Erythroblast (primary cell): ENCODE results near the gene PNPLA1.

ENCODE experiments used
- DNase-seq, 2 experiments: peaks; one replicate each; lab custom pipeline; 2025; lab: John Stamatoyannopoulos, UW
- GATA1 ChIP-seq: IDR thresholded peaks from 2 replicates; pipeline ENCODE4 v1.6.1; 2011; ENCODE audit warnings: low read depth, mild to moderate bottlenecking, control low read depth, low read length, moderate library complexity
- POLR2A ChIP-seq: IDR thresholded peaks from 2 replicates; pipeline ENCODE4 v1.6.1; 2011; ENCODE audit warnings: mild to moderate bottlenecking, low read length

PNPLA1 gene

DNA sequence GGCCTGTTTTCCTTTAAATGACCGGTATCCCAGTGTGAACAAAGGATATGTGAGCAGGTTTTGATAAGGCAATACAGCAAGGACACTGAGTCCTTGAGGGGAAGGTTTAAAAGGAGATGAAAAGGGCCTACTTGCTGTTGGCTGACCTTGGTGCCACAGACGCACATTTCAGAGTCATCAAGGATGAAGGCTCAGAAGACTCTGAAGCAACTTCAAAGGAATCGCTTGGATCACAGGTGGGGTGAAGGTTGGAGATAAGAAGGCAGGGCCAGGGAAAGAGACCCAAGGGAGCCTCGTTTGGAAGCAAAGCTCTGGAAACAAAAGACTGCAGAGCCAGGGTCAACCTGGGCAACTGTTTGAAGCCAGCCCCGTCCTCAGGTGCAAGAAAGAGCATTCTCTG is 30.1 kb upstream of the PNPLA1 start:
- TF ChIP-seq GATA1 (no peak), POLR2A (no peak)
- no peak for DNase-seq

DNA sequence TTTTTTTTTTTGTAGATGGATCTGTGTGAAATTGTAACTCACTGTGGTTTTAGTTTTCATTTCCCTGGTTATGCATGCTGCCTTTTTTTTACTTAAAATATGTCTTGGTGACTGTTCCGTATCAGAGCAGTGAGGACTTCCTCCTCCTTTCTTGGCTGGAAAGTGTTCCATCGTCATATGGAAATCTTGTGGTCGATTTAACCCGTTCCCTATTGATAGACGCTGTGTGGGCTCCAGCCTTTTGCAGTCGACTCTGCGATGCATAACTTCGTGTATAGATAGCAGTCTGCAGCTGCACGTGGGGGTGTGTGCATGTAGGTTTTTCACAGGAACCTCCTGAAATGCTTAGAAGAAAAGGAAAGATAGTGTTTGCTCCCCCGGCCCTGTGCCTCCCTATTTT is 28.1 kb upstream of the PNPLA1 start:
- peak in 1 of 2 experiments; percentile 24 for DNase-seq
- no peak for TF ChIP-seq GATA1
- TF ChIP-seq POLR2A = no peak

DNA sequence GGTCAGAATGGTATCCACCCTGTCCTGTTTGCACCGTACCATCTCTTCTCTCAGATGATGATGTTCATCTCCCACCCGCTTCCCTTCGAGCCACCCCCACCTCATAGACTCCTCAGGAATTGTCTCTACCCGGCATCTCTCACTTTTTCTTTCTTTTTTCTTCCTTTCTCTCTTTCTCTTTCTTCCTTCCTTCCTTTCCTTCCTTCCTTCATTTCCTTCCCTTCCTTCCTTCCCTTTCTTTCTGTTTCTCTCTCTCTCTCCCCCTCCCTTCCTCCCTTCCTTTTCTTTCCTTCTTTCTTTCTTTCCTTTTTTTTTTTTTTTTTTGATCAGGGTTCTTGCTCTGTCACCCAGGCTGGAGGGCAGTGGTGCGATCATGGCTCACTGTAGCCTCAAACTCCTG is 27.7 kb upstream of the PNPLA1 start:
- TF ChIP-seq POLR2A (no peak), GATA1 (no peak)
- no peak for DNase-seq

DNA sequence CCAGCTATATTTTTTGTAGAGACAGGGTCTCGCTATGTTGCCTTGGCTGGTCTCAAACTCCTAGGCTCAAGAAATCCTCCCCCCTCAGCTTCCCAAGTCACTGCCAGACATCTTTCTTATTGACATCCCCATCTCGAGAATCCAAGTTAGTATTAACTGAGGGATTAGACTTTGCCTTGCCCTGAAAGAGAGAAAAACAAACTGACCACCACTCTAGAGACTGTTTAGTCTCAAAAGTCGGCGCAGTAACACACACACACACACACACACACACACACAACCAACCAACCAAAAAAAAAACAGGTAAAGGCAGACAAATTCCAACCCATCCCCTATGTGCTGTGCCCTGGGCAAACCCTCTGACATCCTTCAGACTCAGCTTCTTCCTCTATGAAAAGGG is 27.2 kb upstream of the PNPLA1 start:
- TF ChIP-seq GATA1 (no peak), POLR2A (no peak)
- DNase-seq = no peak

DNA sequence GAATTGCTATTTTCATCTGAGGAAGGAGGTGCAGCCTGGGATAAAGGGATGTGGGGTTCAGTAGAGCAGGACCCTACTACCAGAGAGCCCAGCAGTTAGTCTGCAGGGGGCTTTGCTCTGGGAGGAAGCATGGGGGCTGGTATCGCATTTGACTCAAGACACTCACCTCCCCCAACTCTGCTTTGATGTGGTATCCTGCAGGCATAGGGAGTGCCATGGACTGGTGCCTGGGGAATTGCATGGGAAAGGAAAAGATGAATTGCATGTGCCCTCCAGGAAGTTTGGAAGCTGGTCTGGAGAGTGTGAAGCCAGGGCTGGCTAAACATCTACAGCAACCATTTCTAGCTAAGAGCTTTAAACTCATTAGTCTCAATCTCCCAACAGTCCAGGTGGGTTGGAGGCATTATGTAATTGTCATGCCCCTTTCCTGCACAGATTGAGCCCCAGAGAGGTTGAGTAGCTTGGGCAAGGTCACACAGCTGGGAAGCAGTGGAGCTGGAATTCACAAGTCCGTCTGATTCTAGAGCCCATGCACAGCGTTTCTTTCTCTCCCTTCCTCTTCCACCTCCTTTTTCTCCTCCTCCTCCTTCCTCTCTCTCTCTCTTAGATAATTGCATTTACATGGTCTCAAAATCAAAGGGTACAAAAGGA is 26.2 kb upstream of the PNPLA1 start:
- TF ChIP-seq POLR2A (no peak), GATA1 (no peak)
- DNase-seq = no peak

DNA sequence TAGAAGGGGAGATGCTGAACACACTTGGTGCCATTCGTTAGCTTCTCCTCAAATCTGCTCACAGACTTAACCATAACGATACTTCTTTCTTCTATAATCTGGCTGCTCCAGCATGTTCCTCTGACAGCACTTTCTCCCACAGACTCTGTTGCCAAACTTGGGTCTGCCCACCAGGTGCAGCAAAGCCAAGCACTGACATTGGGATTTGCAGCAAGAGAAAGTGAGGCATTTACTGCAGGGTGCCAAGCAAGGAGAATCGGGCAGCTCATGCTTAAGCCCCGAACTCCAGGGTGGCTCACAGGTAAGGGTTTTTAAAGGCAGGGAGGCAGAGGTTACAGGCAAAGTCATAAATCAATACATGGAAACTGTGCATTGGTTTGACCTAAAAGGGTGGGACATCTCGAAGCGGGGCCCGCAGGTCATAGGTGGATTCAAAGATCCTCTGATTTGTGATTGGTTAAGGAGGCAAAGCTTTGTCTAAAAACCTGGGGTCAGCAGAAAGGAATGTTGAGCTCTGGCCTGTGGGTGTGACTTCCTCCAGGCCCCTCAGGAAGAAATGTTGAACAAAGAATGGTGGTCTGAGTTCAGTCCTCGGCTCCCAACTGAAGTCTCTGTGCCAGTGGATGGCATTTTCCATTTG is 25.1 kb upstream of the PNPLA1 start:
- TF ChIP-seq GATA1 (no peak), POLR2A (no peak)
- no peak for DNase-seq

DNA sequence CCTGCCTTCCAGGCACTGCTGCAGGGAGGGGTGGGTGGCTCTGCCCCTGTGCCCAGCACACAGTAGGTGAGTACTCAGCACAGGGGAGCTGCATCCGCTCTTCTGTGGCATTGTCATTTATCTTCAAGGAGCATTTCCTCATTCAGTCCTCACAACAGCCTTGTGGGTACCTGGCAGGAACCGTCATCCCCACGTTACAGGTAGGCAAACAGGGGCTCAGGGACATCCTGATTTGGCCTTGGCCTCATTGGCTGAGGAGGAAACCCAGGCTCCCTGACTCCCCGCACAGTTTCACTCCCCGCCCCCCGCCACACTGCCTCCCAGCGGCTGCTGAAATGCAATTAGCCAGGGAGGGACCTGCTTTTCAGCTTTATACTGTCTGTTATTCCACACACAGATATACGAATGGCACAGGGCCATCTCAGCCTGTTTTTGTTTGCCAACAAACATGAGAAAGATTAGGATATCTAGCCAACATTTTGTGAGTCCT is 24.2 kb upstream of the PNPLA1 start:
- TF ChIP-seq POLR2A (no peak), GATA1 (no peak)
- DNase-seq = peak; percentile 25 to 28

DNA sequence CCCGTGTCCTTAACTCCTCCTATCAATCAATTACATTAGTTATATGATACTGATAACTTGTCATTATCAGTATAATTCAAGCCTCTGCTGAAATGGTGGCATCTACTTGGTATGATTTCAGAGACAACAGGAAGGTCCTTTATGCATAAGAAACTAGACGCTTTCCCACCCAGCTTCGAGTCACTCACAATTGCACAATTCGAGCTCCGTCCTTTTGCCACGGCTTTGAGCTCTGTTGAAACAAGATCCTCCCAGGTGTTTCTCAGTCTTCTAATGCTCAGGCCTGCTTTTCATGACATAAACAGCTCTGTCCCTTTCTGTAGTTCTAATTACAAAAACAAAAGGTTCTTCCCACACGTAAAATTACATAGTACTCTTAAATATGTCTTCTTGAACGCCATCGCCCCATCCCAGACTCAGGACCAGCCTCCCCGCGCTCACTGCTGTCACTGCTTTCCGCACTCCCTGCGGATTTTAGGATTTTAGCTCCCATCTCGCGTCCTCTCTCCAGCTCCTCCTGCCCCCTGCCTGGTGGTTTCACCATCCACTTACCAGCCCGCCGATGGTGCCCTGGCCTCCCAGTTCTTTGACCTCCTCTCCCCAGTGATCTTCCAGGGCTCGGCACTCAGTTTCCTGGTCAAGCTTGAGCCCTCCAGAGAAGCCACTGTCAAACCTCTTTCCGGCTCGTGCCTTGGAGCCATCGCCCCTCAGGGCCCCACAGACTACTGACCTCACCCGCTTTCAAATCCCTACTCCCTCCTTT is 23.2 kb upstream of the PNPLA1 start:
- DNase-seq = no peak
- TF ChIP-seq GATA1 = no peak
- no peak for TF ChIP-seq POLR2A

DNA sequence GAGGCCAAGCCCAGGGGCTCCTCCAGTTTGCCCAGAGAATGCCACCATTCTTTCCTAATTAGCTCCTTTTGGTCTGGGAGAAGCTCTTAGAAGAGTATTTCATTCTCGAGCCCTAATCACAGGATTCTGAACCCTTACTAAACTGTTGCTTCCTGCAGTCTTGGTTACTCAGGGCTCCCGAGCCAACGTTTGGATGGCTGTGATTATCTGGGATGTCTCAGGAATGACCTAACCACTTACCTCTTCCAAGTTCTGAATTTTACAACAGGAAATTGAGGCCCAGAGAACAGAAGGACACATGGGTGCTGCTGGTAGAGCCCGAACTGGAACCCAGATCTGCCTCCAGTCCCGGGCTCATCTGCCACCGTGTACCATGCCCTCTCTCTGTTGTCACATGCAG is 22.2 kb upstream of the PNPLA1 start:
- DNase-seq = no peak
- TF ChIP-seq POLR2A = no peak

DNA sequence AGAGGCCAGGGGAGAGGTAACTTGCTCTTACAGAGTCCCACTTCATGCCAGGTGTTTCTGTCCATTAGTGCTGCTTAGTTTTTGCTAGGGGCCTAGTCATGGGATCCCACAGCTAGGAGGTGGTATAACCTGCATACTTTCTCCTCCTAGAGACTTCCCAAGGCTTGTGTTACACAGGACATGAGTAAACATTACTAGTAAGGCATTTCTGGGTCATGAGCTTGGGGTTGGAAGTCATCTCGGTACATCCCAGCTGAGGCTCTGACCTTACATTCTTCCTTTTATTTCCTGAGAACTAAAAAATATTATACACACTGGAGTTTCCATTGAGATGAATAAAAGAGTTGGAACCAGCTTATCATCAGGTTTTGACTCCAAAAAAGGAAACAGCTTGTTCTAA is 20.9 kb upstream of the PNPLA1 start:
- no peak for TF ChIP-seq GATA1
- no peak for TF ChIP-seq POLR2A
- no peak for DNase-seq

DNA sequence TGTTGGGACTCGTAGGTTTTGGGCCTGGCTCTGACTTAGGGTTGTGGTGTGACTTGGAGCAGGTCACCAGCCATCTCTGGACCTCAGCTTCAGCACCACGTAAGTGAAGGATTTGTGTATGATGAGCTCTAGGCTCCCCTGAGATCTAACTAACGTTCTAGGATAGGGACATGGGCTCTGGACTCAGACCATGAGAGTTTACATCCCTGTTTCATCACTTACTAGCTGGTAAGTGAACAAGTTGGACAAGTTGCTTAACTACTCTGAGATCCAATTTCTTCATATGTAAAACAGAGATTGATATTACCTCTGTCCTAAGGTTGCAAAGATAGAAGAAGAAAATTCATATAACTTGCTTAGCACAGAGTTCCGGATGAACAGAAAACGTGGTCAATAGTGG is 20.3 kb upstream of the PNPLA1 start:
- no peak for DNase-seq
- TF ChIP-seq POLR2A (no peak), GATA1 (no peak)

DNA sequence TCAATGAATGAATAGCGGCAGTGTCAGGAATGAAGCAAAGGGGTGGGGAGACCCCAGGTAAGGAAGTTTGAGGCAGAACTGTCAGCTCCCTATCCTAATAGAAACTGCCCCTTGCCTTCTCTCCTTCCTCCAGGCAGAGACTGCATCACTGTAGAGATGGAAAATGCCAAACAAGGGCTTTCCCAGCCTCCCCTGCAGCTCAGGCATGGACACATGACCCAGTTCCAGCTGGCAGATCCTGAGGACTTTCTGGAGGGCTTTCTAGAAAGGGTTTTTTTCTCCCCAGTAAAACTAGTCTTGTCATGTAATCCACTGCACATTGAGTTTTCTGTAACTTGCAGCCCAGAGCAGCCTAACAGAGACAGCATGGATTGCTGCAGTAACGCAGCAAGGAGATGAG is 17.9 kb upstream of the PNPLA1 start:
- TF ChIP-seq POLR2A (no peak), GATA1 (no peak)
- DNase-seq = no peak

DNA sequence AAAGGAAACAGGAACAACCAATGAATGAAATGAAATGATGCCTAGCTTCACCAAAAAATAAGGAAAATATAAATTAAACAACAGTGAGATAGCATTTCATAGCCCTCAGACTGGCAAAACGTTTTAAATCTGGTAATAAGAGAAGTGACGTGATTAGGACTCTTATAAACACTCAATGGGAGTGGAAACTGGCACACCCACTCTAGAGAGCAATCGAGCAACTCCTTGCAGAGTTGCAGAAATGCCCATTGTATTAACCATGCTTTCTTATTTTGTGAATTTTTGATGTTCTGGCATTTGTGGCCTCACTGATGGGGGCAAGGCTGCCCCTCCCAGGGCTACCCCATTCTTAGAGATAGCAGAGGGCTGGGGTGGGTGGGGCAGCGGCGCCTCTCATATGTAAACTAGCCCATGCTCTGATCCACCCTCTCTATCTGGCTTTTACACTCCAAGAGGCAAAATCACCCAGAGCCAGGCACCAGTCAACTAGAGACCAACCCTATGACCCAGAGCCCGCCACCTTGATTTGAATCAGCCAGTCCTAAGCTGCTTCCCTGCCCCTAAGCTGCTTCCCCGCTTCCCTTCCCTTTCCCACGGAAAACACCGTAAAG is 6.4 kb upstream of the PNPLA1 start:
- DNase-seq = peak; percentile 76 to 87
- no peak for TF ChIP-seq POLR2A
- TF ChIP-seq GATA1 = no peak

DNA sequence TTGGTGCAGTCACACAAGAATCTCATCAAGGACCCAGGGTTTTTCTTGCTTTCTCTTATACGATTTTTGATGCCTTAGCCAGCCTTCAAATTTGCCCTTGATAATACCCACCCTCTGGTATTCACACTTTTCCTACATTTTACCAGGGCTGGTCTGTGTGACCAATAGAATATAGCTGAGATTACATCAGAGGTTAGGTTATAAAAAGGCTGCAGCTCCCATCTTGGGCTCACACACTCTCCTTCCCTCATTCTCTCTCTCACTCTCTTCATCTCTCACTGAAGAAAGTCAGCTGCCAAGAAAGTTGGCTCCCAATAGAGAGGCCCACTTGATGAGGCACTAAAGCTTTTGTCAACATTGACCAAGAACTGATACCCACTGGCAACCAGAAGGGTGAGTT is 4.1 kb upstream of the PNPLA1 start:
- TF ChIP-seq GATA1 = no peak
- TF ChIP-seq POLR2A = no peak
- DNase-seq = no peak

DNA sequence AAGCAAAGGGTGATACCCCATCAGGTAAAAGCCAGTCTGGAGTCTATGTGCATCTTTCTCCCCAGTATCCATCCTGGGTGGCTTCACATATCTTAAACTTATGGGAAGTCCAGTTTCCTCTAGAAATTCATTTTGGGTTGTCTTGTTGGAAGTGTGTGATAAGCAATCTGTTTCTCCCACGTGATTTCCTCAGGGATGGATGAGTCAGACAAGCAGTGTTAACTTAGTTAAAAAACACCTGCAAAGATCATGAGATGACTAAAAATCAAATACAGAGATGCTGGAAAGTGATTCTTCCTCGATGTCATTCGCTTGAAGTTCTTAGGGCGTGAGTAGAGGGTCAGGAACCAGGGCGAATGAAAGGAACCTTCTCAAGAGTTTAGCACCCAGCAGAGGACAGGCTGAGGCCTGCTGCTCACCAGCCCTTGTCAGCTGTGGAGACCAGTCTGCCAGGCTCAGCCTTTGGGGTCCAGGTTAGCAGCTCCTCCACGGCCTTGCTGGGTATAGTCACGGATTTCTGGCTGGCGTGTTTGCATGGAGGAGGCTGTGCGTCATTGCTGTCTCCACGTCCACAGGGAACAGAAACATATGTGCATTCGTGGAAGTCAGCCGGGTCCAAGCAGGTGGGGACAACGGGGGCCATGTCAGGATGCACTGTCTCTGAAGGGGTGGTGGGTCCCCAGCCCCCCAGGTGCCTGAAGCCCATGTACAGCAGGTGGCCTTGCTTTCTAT is 2.8 kb upstream of the PNPLA1 start:
- no peak for DNase-seq

More for the DNA sequence above, 2.8 kb upstream of the PNPLA1 start:
- TF ChIP-seq GATA1 (no peak), POLR2A (no peak)
